Activated naive CD4-positive, alpha-beta T cell treated with Interleukin-2 at 50 U/mL for 16 hours (primary cell): Measurements from ENCODE around the gene DSP.

Experiments
- DNase-seq: peaks from one replicate; pipeline ENCODE4 v3.0.0-alpha.2; 2020

Gene DSP, protein sequence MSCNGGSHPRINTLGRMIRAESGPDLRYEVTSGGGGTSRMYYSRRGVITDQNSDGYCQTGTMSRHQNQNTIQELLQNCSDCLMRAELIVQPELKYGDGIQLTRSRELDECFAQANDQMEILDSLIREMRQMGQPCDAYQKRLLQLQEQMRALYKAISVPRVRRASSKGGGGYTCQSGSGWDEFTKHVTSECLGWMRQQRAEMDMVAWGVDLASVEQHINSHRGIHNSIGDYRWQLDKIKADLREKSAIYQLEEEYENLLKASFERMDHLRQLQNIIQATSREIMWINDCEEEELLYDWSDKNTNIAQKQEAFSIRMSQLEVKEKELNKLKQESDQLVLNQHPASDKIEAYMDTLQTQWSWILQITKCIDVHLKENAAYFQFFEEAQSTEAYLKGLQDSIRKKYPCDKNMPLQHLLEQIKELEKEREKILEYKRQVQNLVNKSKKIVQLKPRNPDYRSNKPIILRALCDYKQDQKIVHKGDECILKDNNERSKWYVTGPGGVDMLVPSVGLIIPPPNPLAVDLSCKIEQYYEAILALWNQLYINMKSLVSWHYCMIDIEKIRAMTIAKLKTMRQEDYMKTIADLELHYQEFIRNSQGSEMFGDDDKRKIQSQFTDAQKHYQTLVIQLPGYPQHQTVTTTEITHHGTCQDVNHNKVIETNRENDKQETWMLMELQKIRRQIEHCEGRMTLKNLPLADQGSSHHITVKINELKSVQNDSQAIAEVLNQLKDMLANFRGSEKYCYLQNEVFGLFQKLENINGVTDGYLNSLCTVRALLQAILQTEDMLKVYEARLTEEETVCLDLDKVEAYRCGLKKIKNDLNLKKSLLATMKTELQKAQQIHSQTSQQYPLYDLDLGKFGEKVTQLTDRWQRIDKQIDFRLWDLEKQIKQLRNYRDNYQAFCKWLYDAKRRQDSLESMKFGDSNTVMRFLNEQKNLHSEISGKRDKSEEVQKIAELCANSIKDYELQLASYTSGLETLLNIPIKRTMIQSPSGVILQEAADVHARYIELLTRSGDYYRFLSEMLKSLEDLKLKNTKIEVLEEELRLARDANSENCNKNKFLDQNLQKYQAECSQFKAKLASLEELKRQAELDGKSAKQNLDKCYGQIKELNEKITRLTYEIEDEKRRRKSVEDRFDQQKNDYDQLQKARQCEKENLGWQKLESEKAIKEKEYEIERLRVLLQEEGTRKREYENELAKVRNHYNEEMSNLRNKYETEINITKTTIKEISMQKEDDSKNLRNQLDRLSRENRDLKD (N-terminal part only)

GRCh38 chr6:7541175-7542064, at the start of gene DSP:
TSS of gene DSP (plus strand) at chr6:7541671. CDS start at chr6:7541916, 245 bp downstream.
- peak; percentile 28 for DNase-seq

DNA sequence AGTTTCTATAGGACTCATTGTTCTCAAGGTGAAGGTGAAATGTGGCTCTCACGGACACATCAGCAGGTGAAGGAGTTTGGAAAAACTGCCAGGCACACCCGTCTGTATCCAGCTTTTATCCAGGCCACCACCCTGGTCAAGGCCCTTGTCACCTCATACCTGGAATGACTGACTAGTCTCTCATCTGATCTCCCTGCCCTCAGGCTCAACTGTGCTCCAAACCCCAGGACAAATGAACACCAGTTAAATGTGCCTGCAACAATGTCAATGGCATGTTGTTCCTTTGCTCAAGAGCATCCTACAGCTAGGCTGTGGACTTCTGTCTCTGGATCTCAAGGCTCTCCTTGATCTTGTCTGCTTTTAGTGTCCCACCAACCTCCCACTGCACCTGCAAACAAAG, 47.6 kb upstream of the DSP start:
- no peak for DNase-seq

- DNase-seq: no peak
Measured at GRCh38 chr6:7494638-7495037, 46.8 kb upstream of the DSP start.

- no peak for DNase-seq
Measured at GRCh38 chr6:7496266-7496875, 45.1 kb upstream of the DSP start.

DNA sequence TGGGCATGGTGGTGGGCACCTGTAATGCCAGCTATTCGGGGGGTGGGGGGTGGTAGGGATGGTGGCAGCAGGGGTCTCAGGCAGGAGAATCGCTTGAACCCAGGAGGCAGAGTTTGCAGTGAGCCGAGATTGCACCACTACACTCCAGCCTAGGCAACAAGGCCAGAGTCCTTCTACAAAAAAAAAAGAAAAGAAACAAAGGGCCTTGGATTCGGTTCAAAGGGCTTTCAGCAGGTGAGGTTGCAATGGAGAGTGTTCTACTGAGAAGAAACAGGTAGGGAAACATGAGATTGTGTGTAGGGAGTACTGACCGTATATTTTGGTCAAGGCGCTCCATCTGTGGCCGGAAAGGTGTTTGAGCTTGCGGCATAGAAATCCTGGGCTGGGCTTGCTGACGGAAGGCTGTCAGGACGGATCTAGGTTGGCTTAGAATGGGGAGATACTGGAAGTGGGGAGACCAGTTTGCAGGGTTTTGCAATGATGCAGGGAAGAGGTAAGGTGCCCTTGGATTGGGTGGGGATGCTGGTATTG, 40.7 kb upstream of the DSP start:
- DNase-seq: no peak

- DNase-seq: no peak
Measured at GRCh38 chr6:7502743-7503142, 38.7 kb upstream of the DSP start.

GRCh38 chr6:7504041-7504440, 37.4 kb upstream of the DSP start:
- DNase-seq: no peak

GRCh38 chr6:7505189-7505699, 36.2 kb upstream of the DSP start:
- DNase-seq: no peak

GRCh38 chr6:7507600-7507999, 33.9 kb upstream of the DSP start:
- DNase-seq: no peak

- DNase-seq: no peak
Measured at GRCh38 chr6:7512320-7512719, 29.2 kb upstream of the DSP start.

DNA sequence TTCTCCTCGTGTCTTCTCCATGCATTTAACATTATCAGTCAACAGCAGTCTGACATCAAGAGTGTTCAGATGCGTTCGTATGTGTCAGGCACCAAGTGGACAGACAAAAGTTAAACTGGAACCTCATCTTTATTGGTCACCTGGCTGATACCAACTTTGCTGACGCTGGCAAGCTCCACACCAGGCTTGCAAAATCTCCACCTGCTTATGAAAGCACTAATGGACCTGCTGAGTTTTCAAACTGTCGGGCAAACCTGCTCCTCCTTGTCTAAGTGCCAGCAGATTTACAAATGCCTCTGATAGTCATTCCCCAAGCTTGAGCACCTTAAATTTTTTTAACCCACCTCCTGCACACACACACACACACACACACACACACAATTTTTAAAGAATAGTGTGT, 27.9 kb upstream of the DSP start:
- no peak for DNase-seq

DNA sequence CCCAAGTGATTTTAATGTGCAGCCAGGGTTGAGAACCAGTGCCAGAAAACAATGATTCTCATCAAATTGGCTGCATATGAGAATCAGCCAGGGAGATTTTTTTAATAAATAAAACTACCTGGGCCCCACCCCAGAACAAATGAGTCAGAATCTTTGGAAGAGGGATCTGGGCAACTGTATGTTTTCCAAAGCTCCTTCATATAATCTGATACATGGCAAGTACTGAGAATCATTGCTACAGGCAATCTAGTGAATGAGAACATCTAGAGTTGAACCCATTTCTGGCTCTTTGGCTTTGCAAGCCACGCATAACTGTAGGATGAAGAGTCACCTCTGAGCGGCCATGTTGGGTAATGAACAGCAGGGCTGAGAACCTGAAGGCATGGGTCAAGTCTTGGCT, 26.1 kb upstream of the DSP start:
- DNase-seq: no peak

DNA sequence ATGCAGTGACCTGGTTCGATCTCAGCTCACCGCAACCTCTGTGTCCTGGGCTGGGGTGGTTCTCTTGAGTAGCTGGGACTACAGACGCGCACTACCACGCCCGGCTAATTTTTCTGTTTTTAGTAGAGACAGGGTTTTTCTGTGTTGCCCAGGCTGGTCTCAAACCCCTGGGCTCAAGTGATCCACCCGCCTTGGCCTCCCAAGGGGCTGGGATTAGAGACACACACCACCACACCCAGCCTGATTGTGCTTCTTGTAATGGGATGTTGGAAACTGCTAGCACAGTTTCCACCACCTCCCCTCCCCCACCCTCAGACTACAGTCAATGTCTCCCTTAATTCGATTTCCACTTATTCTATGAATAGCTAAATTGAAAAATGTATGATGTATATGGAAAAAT, 22.6 kb upstream of the DSP start:
- no peak for DNase-seq

DNA sequence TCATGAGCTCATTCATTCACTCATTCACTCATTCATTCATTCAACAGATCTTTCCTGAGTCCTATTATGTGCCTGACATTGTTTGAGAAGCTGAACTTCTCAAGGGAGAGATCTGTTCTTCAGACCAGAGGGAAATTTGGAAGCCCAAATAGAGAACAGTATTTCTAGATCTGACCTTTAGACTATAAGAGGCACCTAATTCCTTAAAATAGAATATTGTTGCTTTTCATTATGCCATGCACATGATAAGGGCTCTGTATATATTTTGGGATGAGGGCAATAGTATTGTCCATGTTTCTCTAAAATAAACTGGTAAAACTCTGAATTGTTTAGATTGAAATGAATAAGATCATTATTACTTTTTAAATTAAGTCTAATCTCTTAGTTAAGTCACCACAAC, 18.6 kb upstream of the DSP start:
- no peak for DNase-seq

DNA sequence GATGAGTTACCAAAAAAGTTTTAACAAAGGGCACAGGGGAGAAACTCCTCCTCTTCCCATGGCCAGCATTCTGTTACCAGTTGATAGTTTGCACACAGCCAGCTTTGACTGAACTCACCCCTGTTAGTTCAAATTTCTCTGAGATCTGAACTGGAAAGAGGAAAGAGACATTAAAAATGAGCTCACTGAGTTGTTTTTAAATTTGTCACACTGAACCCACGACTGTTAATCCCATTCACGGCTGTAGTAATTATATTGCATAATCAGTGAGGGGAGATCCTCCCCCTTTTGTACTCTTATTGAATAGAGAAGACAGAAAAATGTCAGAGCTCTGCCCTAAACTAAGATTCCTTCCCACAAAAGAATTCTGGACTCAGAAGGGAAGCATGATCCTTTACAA, 17.5 kb upstream of the DSP start:
- no peak for DNase-seq

DNA sequence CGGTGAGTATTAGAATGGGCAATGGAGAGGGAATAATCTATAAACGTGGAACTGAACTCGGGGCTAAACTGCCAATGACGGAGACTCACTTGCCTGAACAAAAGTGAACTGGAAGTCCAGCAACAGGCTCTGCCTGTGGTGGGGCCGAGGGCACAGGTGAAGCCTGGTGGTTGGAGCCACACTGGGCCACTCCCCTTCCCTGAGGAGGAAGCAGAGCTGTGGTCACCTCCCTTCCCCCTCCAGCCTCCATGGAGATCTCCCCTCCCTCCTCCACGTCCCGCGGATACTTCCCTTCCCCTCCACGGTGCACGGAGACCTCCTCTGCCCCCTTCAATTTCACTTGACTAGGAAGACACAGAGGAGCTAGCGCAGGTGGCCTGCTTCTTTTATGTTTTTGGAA, 14.7 kb upstream of the DSP start:
- no peak for DNase-seq

GRCh38 chr6:7528565-7528964, 12.9 kb upstream of the DSP start:
- no peak for DNase-seq

- no peak for DNase-seq
Measured at GRCh38 chr6:7529141-7529540, 12.3 kb upstream of the DSP start.

- no peak for DNase-seq
Measured at GRCh38 chr6:7532232-7532631, 9.2 kb upstream of the DSP start.

- DNase-seq: no peak
Measured at GRCh38 chr6:7532821-7533220, 8.7 kb upstream of the DSP start.

DNA sequence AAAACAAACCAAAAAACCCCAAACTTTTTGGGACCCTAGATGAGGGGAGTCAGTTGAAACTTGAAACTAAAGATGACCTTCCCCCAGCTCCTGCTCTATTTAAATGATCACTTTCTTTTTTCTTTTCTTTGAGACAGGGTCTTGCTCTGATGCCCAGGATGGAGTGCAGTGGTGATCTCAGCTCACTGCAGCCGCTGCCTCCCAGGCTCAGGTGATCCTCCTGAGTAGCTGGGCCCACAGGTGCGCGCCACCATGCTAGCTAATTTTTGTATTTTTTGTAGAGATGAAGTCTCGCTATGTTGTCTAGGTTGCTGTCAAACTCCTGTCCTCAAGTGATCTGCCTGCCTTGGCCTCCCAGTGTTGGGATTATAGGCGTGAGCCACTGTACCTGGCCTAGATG, 7.3 kb upstream of the DSP start:
- no peak for DNase-seq
